Right lobe of liver (tissue), 4 donors: ENCODE measurements around the gene CA6.

ENCODE experiments used
- POLR2A ChIP-seq: fragments of 450-650 bp; IDR thresholded peaks from one replicate; pipeline ENCODE4 v1.6.1; 2017; ENCODE audit warnings: antibody characterized with exemption, mild to moderate bottlenecking
- TF ChIP-seq, protein P1 (sequence below), 4 donors: fragments of 200-600 bp in 3 of 4; fragments of 450-650 bp in 1 of 4; IDR thresholded peaks; one replicate each; pipeline versions ENCODE4 v1.5.1 to v1.8.0; 2016 to 2022; ENCODE audit warnings: antibody characterized with exemption in 4 of 4, mild to moderate bottlenecking in 2 of 4
- donor health status: DM: no; HTN: no; CAD: no.
- donor health status: DM: no; HTN: no; CAD: no.
- donor health status: DM: no; HTN: yes; CAD: no.

DNA sequence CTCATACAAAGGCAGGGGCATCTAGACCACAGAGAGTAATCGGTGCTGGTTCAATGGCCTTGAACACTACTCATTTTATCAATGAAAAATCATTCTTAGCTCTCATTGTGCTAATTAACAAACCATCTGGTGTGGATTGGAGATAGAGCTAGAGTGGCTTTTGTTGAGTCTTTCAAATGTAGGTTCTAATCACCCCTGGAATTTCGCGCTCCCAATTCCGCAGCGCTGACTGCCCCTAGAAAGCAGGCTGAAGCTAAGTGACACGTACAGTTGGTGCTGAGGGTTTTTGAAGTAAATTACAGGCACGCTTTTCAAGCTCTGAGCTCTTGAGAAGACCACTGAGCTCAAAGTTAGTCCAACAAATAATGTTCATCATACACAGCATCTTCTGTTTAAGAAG, 31.2 kb upstream of the CA6 start:
- TF ChIP-seq, protein P1, sequence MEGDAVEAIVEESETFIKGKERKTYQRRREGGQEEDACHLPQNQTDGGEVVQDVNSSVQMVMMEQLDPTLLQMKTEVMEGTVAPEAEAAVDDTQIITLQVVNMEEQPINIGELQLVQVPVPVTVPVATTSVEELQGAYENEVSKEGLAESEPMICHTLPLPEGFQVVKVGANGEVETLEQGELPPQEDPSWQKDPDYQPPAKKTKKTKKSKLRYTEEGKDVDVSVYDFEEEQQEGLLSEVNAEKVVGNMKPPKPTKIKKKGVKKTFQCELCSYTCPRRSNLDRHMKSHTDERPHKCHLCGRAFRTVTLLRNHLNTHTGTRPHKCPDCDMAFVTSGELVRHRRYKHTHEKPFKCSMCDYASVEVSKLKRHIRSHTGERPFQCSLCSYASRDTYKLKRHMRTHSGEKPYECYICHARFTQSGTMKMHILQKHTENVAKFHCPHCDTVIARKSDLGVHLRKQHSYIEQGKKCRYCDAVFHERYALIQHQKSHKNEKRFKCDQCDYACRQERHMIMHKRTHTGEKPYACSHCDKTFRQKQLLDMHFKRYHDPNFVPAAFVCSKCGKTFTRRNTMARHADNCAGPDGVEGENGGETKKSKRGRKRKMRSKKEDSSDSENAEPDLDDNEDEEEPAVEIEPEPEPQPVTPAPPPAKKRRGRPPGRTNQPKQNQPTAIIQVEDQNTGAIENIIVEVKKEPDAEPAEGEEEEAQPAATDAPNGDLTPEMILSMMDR (IDR thresholded peaks at IDR 0.05), result no peak
- TF ChIP-seq POLR2A, result no peak
